GM21447 (cell line): ENCODE results near the gene TBXA2R.

ENCODE experiments used
- ATAC-seq: cut with Tn5 transposase; IDR thresholded peaks from one replicate; pipeline ENCODE4 v1.9.1; 2021; ENCODE audit not compliant: unreplicated experiment

Gene TBXA2R

GRCh38 chr19:3620817-3621547 is 14.3 kb upstream of the TBXA2R start:
- no peak for ATAC-seq

- no peak for ATAC-seq
These were observed 13.6 kb upstream of the TBXA2R start for GRCh38 chr19:3620145-3620816.

- ATAC-seq: no peak
These were observed 12.9 kb upstream of the TBXA2R start for GRCh38 chr19:3619631-3620012.

- ATAC-seq: no peak
These were observed 12.3 kb upstream of the TBXA2R start for GRCh38 chr19:3618811-3619630.

- no peak for ATAC-seq
These were observed 11.6 kb upstream of the TBXA2R start for GRCh38 chr19:3618144-3618810.

- ATAC-seq: no peak
These were observed 10.8 kb upstream of the TBXA2R start for GRCh38 chr19:3617463-3617862.

GRCh38 chr19:3615524-3616135 is 9.0 kb upstream of the TBXA2R start:
- no peak for ATAC-seq

- no peak for ATAC-seq
These were observed 8.3 kb upstream of the TBXA2R start for GRCh38 chr19:3614858-3615505.

GRCh38 chr19:3613818-3614661 is 7.4 kb upstream of the TBXA2R start:
- ATAC-seq: no peak

- ATAC-seq: no peak
These were observed 6.4 kb upstream of the TBXA2R start for GRCh38 chr19:3612901-3613741.

GRCh38 chr19:3612330-3612729 is 5.7 kb upstream of the TBXA2R start:
- ATAC-seq: no peak

GRCh38 chr19:3611841-3612240 is 5.2 kb upstream of the TBXA2R start:
- no peak for ATAC-seq

- ATAC-seq: no peak
These were observed 4.4 kb upstream of the TBXA2R start for GRCh38 chr19:3610745-3611717.

- no peak for ATAC-seq
These were observed 3.4 kb upstream of the TBXA2R start for GRCh38 chr19:3609779-3610719.

GRCh38 chr19:3608750-3609322 is 2.2 kb upstream of the TBXA2R start:
- no peak for ATAC-seq

GRCh38 chr19:3608079-3608641 is 1.5 kb upstream of the TBXA2R start:
- ATAC-seq: no peak
